SK-N-SH treated with all-trans-retinoic acid at 6 μM for 48 hours (cell line): Measurements from ENCODE around the gene TAOK1.
A peak's percentile ranks its signal among the peaks of the same experiment; 100 is the strongest.

Experiments used
- ATAC-seq: fragments of 200-7000 bp; cut with Tn5 transposase; 3 replicates; pipeline ENCODE4 v1.9.1; 2020; ENCODE audit warnings: mild to moderate bottlenecking, moderate library complexity
- ARNTL ChIP-seq: fragments of 450-650 bp; formaldehyde crosslinking; IDR thresholded peaks from 2 replicates; pipeline ENCODE4 v1.5.0; 2020; ENCODE audit warnings: low read depth, mild to moderate bottlenecking, moderate library complexity, borderline replicate concordance
- BACH2 ChIP-seq: fragments of 250-450 bp; sonication (Bioruptor Pico); IDR thresholded peaks from 2 replicates; pipeline ENCODE4 v1.9.0; 2021; ENCODE audit warnings: mild to moderate bottlenecking, borderline replicate concordance
- CSDC2 ChIP-seq: fragments of 250-450 bp; sonication (Bioruptor Pico); IDR thresholded peaks from 2 replicates; pipeline ENCODE4 v1.5.0; 2020; ENCODE audit warnings: mild to moderate bottlenecking, moderate library complexity
- ESRRG ChIP-seq: fragments of 250-450 bp; sonication (Bioruptor Pico); IDR thresholded peaks from 2 replicates; pipeline ENCODE4 v1.6.1; 2021; ENCODE audit warnings: mild to moderate bottlenecking
- GLIS3 ChIP-seq: fragments of 250-450 bp; sonication (Bioruptor Pico); IDR thresholded peaks from 2 replicates; pipeline ENCODE4 v1.5.0; 2020; ENCODE audit warnings: mild to moderate bottlenecking, moderate library complexity
- ISL1 ChIP-seq: fragments of 250-450 bp; sonication (Bioruptor Pico); IDR thresholded peaks from 2 replicates; pipeline ENCODE4 v2.1.2; 2022; ENCODE audit warnings: mild to moderate bottlenecking, moderate library complexity
- OSR1 ChIP-seq: fragments of 250-450 bp; sonication (Bioruptor Pico); IDR thresholded peaks from 2 replicates; pipeline ENCODE4 v1.8.0; 2022; ENCODE audit warnings: moderate library complexity, mild to moderate bottlenecking, inconsistent platforms
- PPARA ChIP-seq: fragments of 250-450 bp; sonication (Bioruptor Pico); IDR thresholded peaks from 2 replicates; pipeline ENCODE4 v1.5.0; 2020; ENCODE audit warnings: mild to moderate bottlenecking, borderline replicate concordance
- RARB ChIP-seq: fragments of 250-450 bp; sonication (Bioruptor Pico); IDR thresholded peaks from 2 replicates; pipeline ENCODE4 v1.8.0; 2021; ENCODE audit warnings: mild to moderate bottlenecking, moderate library complexity
- SNAI2 ChIP-seq: fragments of 250-450 bp; sonication (Bioruptor Pico); IDR thresholded peaks from 2 replicates; pipeline ENCODE4 v1.5.0; 2020; ENCODE audit warnings: mild to moderate bottlenecking, moderate library complexity
- TCF4 ChIP-seq: fragments of 250-450 bp; sonication (Bioruptor Pico); IDR thresholded peaks from 2 replicates; pipeline ENCODE4 v1.8.0; 2021; ENCODE audit warnings: mild to moderate bottlenecking, moderate library complexity, borderline replicate concordance
- TOX ChIP-seq: fragments of 250-450 bp; sonication (Bioruptor Pico); IDR thresholded peaks from 2 replicates; pipeline ENCODE4 v1.8.0; 2021; ENCODE audit warnings: mild to moderate bottlenecking, moderate library complexity, borderline replicate concordance
- ZC3H10 ChIP-seq: fragments of 250-450 bp; sonication (Bioruptor Pico); IDR thresholded peaks from 2 replicates; pipeline ENCODE4 v1.5.1; 2021; ENCODE audit warnings: mild to moderate bottlenecking, moderate library complexity
- ZFP3 ChIP-seq: fragments of 250-450 bp; sonication (Bioruptor Pico); IDR thresholded peaks from 2 replicates; pipeline ENCODE4 v1.5.0; 2020; ENCODE audit warnings: mild to moderate bottlenecking, moderate library complexity
- ZFP30 ChIP-seq: fragments of 450-650 bp; formaldehyde crosslinking; IDR thresholded peaks from 2 replicates; pipeline ENCODE4 v1.5.0; 2022; ENCODE audit warnings: mild to moderate bottlenecking, moderate library complexity
- ZNF565 ChIP-seq: fragments of 450-650 bp; formaldehyde crosslinking; conservative IDR thresholded peaks from 2 replicates; pipeline ENCODE4 v1.5.0; 2020; ENCODE audit warnings: low read depth, mild to moderate bottlenecking, moderate library complexity
- ZNF70 ChIP-seq: fragments of 450-650 bp; formaldehyde crosslinking; IDR thresholded peaks from 2 replicates; pipeline ENCODE4 v1.5.0; 2020; ENCODE audit warnings: mild to moderate bottlenecking, moderate library complexity
- ZNF8 ChIP-seq: fragments of 450-650 bp; formaldehyde crosslinking; IDR thresholded peaks from 2 replicates; pipeline ENCODE4 v1.5.0; 2020; ENCODE audit warnings: mild to moderate bottlenecking, moderate library complexity
- TF ChIP-seq, protein P1 (sequence below): fragments of 250-450 bp; sonication (Bioruptor Pico); IDR thresholded peaks from 2 replicates; pipeline ENCODE4 v1.8.0; 2020; ENCODE audit warnings: mild to moderate bottlenecking, moderate library complexity, borderline replicate concordance
- TF ChIP-seq, protein P2 (sequence below): fragments of 250-450 bp; sonication (Bioruptor Pico); IDR thresholded peaks from 2 replicates; pipeline ENCODE4 v1.8.0; 2021; ENCODE audit warnings: low read depth, mild to moderate bottlenecking, moderate library complexity, borderline replicate concordance
- TF ChIP-seq, protein P3 (sequence below): fragments of 250-450 bp; sonication (Bioruptor Pico); IDR thresholded peaks from 2 replicates; pipeline ENCODE4 v1.5.1; 2021; ENCODE audit warnings: mild to moderate bottlenecking, moderate library complexity
- TF ChIP-seq, protein P4 (sequence below): fragments of 250-450 bp; sonication (Bioruptor Pico); IDR thresholded peaks from 2 replicates; pipeline ENCODE4 v1.5.1; 2020; ENCODE audit warnings: low read depth, mild to moderate bottlenecking, moderate library complexity

Gene TAOK1

DNA sequence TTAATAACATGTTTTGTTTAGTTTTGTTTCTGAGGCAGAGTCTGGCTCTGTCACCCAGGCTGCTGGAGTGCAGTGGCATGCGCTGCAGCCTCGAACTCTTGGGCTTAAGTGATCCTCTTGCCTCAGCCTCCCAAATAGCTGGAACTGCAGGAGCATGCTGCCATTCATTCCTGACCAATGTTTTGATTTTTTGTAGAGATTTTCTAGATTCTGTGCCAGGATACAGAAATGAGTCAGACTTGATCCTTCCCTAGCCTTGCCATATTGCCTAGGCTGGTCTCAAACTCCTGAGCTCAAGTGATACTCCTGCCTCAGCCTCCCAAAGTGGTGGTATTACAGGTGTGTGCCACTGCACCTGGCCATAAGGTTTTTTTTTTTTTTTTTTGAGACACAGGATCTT is 17.7 kb downstream of the TAOK1 start:
- ATAC-seq: peak; percentile 19; the same call in 2 of the 3 replicates
- no peak for TF ChIP-seq ZC3H10 (CRISPR knock-in tag)
- TF ChIP-seq ZFP3: no peak
- TF ChIP-seq ZFP30: no peak
- TF ChIP-seq RARB (CRISPR knock-in tag): no peak
- no peak for TF ChIP-seq BACH2 (CRISPR knock-in tag)
- TF ChIP-seq, protein P1, sequence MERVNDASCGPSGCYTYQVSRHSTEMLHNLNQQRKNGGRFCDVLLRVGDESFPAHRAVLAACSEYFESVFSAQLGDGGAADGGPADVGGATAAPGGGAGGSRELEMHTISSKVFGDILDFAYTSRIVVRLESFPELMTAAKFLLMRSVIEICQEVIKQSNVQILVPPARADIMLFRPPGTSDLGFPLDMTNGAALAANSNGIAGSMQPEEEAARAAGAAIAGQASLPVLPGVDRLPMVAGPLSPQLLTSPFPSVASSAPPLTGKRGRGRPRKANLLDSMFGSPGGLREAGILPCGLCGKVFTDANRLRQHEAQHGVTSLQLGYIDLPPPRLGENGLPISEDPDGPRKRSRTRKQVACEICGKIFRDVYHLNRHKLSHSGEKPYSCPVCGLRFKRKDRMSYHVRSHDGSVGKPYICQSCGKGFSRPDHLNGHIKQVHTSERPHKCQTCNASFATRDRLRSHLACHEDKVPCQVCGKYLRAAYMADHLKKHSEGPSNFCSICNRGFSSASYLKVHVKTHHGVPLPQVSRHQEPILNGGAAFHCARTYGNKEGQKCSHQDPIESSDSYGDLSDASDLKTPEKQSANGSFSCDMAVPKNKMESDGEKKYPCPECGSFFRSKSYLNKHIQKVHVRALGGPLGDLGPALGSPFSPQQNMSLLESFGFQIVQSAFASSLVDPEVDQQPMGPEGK (CRISPR knock-in tag): no peak
- TF ChIP-seq ARNTL (CRISPR knock-in tag): no peak
- TF ChIP-seq ISL1 (CRISPR knock-in tag): no peak
- TF ChIP-seq, protein P2, sequence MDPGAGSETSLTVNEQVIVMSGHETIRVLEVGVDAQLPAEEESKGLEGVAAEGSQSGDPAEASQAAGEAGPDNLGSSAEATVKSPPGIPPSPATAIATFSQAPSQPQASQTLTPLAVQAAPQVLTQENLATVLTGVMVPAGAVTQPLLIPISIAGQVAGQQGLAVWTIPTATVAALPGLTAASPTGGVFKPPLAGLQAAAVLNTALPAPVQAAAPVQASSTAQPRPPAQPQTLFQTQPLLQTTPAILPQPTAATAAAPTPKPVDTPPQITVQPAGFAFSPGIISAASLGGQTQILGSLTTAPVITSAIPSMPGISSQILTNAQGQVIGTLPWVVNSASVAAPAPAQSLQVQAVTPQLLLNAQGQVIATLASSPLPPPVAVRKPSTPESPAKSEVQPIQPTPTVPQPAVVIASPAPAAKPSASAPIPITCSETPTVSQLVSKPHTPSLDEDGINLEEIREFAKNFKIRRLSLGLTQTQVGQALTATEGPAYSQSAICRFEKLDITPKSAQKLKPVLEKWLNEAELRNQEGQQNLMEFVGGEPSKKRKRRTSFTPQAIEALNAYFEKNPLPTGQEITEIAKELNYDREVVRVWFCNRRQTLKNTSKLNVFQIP (CRISPR knock-in tag): no peak
- TF ChIP-seq TOX (CRISPR knock-in tag): no peak
- TF ChIP-seq, protein P3, sequence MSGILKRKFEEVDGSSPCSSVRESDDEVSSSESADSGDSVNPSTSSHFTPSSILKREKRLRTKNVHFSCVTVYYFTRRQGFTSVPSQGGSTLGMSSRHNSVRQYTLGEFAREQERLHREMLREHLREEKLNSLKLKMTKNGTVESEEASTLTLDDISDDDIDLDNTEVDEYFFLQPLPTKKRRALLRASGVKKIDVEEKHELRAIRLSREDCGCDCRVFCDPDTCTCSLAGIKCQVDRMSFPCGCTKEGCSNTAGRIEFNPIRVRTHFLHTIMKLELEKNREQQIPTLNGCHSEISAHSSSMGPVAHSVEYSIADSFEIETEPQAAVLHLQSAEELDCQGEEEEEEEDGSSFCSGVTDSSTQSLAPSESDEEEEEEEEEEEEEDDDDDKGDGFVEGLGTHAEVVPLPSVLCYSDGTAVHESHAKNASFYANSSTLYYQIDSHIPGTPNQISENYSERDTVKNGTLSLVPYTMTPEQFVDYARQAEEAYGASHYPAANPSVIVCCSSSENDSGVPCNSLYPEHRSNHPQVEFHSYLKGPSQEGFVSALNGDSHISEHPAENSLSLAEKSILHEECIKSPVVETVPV (CRISPR knock-in tag): no peak
- no peak for TF ChIP-seq CSDC2 (CRISPR knock-in tag)
- TF ChIP-seq PPARA (CRISPR knock-in tag): no peak
- TF ChIP-seq GLIS3: no peak
- no peak for TF ChIP-seq TCF4
- no peak for TF ChIP-seq ESRRG (CRISPR knock-in tag)
- TF ChIP-seq, protein P4, sequence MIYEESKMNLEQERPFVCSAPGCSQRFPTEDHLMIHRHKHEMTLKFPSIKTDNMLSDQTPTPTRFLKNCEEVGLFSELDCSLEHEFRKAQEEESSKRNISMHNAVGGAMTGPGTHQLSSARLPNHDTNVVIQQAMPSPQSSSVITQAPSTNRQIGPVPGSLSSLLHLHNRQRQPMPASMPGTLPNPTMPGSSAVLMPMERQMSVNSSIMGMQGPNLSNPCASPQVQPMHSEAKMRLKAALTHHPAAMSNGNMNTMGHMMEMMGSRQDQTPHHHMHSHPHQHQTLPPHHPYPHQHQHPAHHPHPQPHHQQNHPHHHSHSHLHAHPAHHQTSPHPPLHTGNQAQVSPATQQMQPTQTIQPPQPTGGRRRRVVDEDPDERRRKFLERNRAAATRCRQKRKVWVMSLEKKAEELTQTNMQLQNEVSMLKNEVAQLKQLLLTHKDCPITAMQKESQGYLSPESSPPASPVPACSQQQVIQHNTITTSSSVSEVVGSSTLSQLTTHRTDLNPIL (CRISPR knock-in tag): no peak
- no peak for TF ChIP-seq ZNF8
- no peak for TF ChIP-seq ZNF565
- no peak for TF ChIP-seq ZNF70 (CRISPR knock-in tag)

DNA sequence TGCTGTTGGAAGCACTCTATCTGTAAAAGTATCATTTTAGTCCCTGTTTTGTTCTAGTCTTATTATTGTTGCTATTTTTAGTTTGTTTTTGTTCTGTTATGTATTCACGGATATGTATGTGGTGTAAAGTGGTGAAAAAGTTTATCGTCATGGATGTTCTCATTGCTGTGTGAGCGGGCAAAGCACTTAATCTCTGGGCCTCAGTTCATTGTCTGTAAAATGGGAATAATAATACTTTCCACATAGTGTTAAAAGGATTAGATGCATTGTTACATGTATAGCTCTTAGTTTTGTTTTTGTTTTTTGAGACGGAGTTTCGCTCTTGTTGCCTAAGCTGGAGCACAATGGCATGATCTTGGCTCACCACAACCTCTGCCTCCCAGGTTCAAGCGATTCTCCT is 19.8 kb downstream of the TAOK1 start:
- TF ChIP-seq RARB (CRISPR knock-in tag) (no peak), TOX (CRISPR knock-in tag) (no peak), ZNF70 (CRISPR knock-in tag) (no peak), SNAI2 (CRISPR knock-in tag) (no peak), ZFP3 (no peak), ARNTL (CRISPR knock-in tag) (no peak)
- TF ChIP-seq, protein P4 (CRISPR knock-in tag): no peak
- ATAC-seq: no peak

DNA sequence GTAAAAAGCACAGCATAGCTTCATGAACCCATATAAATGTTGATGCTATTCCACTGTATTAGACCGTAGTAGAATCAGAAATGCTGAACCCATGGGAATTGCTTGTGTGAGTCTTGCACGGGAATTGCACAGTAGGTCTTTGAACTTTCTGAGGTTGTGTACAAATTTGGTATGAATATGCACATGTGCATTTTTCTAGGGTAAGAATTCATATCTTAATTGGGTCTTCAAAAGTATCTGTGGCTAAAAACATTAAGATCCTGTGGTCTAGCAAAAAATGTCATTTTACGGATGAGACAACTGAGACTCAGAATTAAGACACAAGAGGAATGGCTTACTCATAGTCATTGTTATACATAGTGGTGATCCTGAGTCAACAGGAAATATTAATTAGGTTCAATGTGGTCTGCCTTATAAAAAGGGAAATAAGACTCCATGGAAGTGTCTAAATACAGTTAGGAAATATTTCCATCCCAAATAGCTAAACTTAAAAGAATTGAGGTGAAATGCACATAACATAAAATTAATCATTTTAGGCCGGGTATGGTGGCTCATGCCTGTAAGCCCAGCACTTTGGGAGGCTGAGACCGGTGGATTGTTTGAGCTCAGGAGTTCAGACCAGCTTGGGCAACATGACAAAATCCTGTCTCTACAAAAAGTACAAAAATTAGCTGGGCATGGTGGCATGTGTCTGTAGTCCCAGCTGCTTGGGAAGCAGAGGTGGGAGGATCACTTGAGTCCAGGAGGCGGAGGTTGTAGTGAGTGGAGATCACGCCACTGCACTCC is 22.8 kb downstream of the TAOK1 start:
- ATAC-seq: peak; percentile 58
- TF ChIP-seq CSDC2 (CRISPR knock-in tag): no peak

DNA sequence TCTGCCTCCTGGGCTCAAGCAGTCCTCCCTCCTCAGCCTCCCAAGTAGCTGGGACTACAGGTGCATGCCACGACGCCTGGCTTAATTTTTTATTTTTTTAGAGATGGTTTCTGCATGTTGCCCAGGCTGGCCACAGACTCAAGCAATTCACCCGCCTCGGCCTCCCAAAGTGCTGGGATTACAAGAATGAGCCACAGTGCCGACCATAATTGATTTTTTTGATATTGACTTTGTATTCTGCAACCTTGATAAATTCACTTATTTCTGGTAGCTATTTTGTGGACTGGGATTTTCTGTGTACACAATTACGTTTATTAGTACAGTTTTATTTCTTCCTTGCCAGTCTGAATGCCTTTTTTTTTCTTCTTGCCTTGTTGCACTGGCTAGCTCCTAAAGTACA is 30.0 kb downstream of the TAOK1 start:
- no peak for ATAC-seq
- no peak for TF ChIP-seq CSDC2 (CRISPR knock-in tag)
- no peak for TF ChIP-seq RARB (CRISPR knock-in tag)
- TF ChIP-seq BACH2 (CRISPR knock-in tag): no peak
- TF ChIP-seq, protein P1 (CRISPR knock-in tag): no peak
- no peak for TF ChIP-seq ARNTL (CRISPR knock-in tag)
- TF ChIP-seq ZFP3: no peak
- TF ChIP-seq, protein P2 (CRISPR knock-in tag): no peak
- TF ChIP-seq OSR1 (CRISPR knock-in tag): no peak
- TF ChIP-seq ZNF70 (CRISPR knock-in tag): no peak
- TF ChIP-seq SNAI2 (CRISPR knock-in tag): no peak
- no peak for TF ChIP-seq GLIS3
- TF ChIP-seq, protein P4 (CRISPR knock-in tag): no peak
- TF ChIP-seq TOX (CRISPR knock-in tag): no peak
